NB4 (cell line): ENCODE data around the gene GPR35.

Experiments used
- DNase-seq: peaks from one replicate; pipeline ENCODE4 v3.0.0; 2010; ENCODE audit warnings: low read depth
- H3K4me3 ChIP-seq: one replicate; pipeline ENCODE4 v1.5.1; 2011; ENCODE audit warnings: mild to moderate bottlenecking, low read depth, low read length, moderate library complexity
- MYC ChIP-seq: IDR thresholded peaks from 2 replicates; pipeline ENCODE4 v1.6.1; 2011; ENCODE audit warnings: low read depth, low read length
- POLR2A ChIP-seq: IDR thresholded peaks from 2 replicates; pipeline ENCODE4 v1.6.1; 2011; ENCODE audit warnings: mild to moderate bottlenecking; ENCODE audit not compliant: insufficient read length; ENCODE audit errors: extremely low read depth
- TF ChIP-seq, protein P1 (sequence below): IDR thresholded peaks from one replicate; pipeline ENCODE4 v1.5.1; 2012; ENCODE audit warnings: low read depth, low read length
- TF ChIP-seq, protein P2 (sequence below): IDR thresholded peaks from 2 replicates; pipeline ENCODE4 v1.6.1; 2011; ENCODE audit warnings: low read depth, low read length

GPR35 gene

DNA sequence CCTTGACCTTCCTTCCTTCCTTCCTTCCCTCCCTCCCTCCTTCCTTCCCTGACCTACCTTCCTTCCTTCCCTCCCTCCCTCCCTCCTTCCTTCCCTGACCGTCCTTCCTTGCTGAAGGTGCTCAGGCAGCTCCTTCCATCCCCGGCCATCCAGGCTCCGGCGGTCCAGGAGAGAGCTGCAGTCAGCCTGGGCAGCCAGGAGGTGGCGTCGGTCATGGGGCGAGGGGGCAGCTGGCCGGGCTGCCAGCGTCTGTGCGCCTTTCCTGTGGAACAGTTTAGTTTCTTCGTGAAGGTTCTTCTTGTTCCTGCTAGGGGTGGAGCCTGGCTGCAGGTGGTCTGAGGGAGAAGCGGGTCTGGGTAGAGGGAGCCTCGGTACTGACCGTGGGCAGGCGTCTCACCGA, 15.7 kb downstream of the GPR35 start:
- DNase-seq: peak; percentile 52
- no peak overlapping the region for H3K4me3 ChIP-seq
- TF ChIP-seq, protein P1, sequence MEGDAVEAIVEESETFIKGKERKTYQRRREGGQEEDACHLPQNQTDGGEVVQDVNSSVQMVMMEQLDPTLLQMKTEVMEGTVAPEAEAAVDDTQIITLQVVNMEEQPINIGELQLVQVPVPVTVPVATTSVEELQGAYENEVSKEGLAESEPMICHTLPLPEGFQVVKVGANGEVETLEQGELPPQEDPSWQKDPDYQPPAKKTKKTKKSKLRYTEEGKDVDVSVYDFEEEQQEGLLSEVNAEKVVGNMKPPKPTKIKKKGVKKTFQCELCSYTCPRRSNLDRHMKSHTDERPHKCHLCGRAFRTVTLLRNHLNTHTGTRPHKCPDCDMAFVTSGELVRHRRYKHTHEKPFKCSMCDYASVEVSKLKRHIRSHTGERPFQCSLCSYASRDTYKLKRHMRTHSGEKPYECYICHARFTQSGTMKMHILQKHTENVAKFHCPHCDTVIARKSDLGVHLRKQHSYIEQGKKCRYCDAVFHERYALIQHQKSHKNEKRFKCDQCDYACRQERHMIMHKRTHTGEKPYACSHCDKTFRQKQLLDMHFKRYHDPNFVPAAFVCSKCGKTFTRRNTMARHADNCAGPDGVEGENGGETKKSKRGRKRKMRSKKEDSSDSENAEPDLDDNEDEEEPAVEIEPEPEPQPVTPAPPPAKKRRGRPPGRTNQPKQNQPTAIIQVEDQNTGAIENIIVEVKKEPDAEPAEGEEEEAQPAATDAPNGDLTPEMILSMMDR: peak; percentile 60
- TF ChIP-seq, protein P2, sequence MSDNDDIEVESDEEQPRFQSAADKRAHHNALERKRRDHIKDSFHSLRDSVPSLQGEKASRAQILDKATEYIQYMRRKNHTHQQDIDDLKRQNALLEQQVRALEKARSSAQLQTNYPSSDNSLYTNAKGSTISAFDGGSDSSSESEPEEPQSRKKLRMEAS: no peak

DNA sequence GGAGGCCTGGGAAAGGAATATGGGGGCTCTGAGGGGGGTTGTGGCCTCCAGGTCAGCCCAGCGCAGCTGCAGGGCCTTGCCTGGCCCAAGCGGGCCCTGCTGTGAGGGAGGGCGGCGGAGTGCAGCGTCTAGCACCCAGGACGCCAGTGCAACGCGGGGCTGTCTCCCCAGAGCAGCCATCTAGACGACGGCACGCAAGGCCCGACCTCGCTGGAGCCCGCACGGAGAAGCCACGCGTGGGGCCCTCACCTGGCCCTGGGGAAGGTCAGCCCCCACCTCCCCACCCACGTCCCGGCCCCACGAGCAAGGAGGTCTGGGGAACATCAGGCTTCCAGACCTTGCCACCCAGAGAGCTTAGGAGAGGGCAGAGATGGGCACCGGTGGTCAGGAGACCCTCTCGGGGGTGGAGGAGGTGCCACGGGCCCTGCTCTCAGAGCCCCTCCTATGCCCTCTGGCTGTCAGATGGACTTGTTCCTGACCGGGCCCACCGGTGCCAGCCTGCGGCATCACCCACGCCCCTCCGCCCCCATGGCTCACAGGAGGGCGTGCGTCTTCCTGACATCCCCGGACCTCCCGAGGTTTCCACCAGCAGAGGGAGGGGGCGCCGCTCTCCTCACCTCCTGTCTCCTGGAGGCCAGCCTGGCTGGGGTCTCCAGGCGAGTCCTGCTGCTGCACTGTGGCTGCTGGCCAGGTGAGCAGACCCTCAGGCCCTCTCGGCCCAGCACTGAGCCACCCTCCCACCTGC, 17.0 kb downstream of the GPR35 start:
- H3K4me3 ChIP-seq: no peak overlapping the region
- TF ChIP-seq, protein P2: no peak
- no peak for DNase-seq

DNA sequence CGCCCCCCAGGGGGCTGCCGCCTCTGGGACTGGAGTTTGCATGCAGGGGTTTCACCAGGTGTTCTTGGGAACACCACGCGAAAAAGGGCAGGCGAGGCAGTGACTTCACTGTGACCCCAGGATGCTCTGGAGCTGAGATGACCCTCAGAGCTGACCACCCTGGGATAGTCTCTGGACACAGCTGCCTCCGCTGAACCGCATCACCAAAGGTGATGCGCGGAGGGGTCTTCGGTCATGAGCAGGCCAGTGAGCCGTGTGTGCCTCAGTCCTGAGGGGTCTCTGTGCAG, 17.5 kb downstream of the GPR35 start:
- TF ChIP-seq, protein P1: no peak
- TF ChIP-seq POLR2A: no peak
- TF ChIP-seq, protein P2: no peak
- TF ChIP-seq MYC: no peak
- H3K4me3 ChIP-seq: no peak overlapping the region
- no peak for DNase-seq

DNA sequence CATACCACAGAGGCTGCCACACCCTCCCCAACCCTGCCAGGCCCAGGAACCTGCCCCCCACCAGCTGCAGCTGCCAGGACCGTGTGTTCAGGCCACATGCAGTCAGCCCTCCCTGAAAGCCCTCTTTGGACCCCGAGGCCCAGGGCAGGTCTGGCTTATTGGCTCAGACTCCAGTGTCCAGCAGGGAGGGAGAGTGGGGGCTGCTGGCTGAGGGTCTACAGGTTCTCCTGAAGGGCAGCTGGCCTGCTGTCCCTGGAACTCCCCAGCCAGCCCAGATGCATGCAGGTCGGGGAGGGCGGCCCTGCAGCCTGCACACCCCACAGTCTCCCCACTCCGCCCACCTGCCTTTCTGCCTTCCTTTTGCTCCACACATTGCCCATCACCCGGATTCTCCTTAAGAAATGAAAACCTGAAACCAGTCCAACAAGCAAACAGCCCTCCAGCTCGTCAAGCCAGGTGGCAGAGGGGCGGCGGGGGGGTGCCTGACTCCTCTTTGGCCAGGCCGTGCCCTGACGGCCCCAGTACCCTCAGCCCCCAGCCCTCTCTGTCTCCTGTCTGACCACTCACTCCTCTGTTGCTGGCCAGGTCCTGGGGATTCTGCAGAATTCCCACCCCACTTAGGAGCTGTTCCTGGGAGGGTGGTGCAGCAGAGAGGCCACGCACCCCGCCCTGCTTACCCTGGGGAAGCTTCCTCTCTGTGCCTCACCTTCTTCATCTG, 18.0 kb downstream of the GPR35 start:
- DNase-seq: no peak
- no peak overlapping the region for H3K4me3 ChIP-seq
- TF ChIP-seq MYC (no peak), POLR2A (no peak)
- TF ChIP-seq, protein P2: no peak
- TF ChIP-seq, protein P1: no peak

DNA sequence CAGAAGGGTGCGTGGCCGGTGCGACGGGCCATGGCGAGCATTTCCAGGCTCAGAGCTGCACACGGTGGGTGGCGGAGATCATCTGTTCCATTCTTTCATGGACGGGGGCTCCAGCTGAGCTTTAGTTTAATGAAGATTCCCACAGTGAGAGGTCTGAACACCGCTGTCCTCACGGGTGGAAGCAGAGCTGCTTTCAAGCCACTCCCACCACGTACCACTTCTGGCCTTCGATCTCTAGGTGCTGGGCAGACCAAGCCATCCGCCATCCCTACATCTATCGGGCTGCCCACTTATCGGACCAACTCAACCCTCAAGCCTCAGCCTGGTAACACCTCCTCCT, 18.5 kb downstream of the GPR35 start:
- TF ChIP-seq, protein P1: no peak
- TF ChIP-seq POLR2A (no peak), MYC (no peak)
- TF ChIP-seq, protein P2: no peak
- H3K4me3 ChIP-seq: no peak overlapping the region
- no peak for DNase-seq

DNA sequence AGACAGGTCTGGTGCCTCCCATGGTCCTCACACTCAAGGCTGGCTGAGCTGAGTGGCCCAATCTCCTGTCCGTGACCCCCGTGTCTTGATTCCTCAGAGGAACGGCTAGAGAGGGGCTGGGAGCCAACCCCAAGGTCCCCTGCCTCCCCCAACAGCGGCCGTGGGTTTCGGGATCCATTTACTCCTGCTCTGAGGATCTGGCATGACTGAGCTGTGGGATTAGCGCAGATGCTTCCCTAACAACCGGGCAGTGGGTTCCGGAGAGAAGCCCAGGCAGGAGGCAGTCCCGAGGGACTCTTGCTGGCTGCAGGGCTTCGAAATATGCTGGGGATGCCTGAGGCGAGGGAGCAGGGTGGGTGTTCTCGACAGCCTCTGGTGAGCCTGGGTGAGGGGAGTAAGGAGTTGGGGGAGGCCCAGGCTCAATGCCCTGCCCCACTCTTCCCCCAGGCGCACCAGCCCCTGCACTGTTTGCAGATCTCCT, 18.9 kb downstream of the GPR35 start:
- H3K4me3 ChIP-seq: no peak overlapping the region
- TF ChIP-seq, protein P1: no peak
- TF ChIP-seq MYC (no peak), POLR2A (no peak)
- TF ChIP-seq, protein P2: no peak
- DNase-seq: no peak
